Peyer's patch (tissue), 4 donors: Measurements from ENCODE around the gene CD74.

Experiments used
- CTCF ChIP-seq, 6 experiments: fragments of 450-650 bp in 4 of 6; fragments of 200-600 bp in 2 of 6; sonication (generic) in 1 of 6; IDR thresholded peaks; one replicate each; pipeline ENCODE4 v1.5.1; 2017 to 2019; ENCODE audit warnings: antibody characterized with exemption in 6 of 6, mild to moderate bottlenecking in 3 of 6, moderate library complexity in 1 of 6
- POLR2A ChIP-seq, 2 donors: fragments of 450-650 bp; IDR thresholded peaks; one replicate each; pipeline ENCODE4 v1.5.1; 2017; ENCODE audit warnings: antibody characterized with exemption in 2 of 2, mild to moderate bottlenecking in 2 of 2, moderate library complexity in 2 of 2

- TF ChIP-seq CTCF (IDR thresholded peaks at IDR 0.05), result no peak
- no peak for TF ChIP-seq POLR2A (IDR thresholded peaks at IDR 0.05)
These were observed 38.9 kb upstream of the CD74 start for GRCh38 chr5:150451594-150451993.
